ENCODE measurements around the gene POGK. TPM values are rescaled to one million over a fixed set of nuclear protein-coding genes. Genes with fewer than 3 reads are reported as not detected.
A peak's percentile ranks its signal among the peaks of the same experiment; 100 is the strongest.
"Not testable (repeated sequence)": the region's sequence is repeated elsewhere in the genome, so short reads cannot be mapped to it uniquely, and the experiment has no call there.

The POGK gene
- polyA plus RNA-seq, 12 donors, result 11.6 to 23.0 (median 15.4) TPM; not detected in 1

- no peak for DNase-seq
Measured at GRCh38 chr1:166849135-166849534, 9.9 kb downstream of the POGK start.

- DNase-seq, result no peak
Measured at GRCh38 chr1:166852918-166853317, 13.6 kb downstream of the POGK start.

- DNase-seq, result no peak
Measured at GRCh38 chr1:166855558-166855957, 16.3 kb downstream of the POGK start.

- DNase-seq, result no peak
Measured at GRCh38 chr1:166857995-166858394, 18.7 kb downstream of the POGK start.

- DNase-seq, result no peak
Measured at GRCh38 chr1:166858726-166859419, 19.6 kb downstream of the POGK start.

GRCh38 chr1:166859597-166859996 lies 20.3 kb downstream of the POGK start:
- DNase-seq, result no peak

GRCh38 chr1:166865926-166866325 lies 26.7 kb downstream of the POGK start:
- no peak for DNase-seq

GRCh38 chr1:166868639-166869038 lies 29.4 kb downstream of the POGK start:
- DNase-seq, result no peak

GRCh38 chr1:166869318-166870099 lies 30.2 kb downstream of the POGK start:
- no peak for DNase-seq

GRCh38 chr1:166870584-166870983 lies 31.3 kb downstream of the POGK start:
- DNase-seq, result no peak

- no peak for DNase-seq
Measured at GRCh38 chr1:166874464-166874863, 35.2 kb downstream of the POGK start.

- peak; percentile 12 for DNase-seq
Measured at GRCh38 chr1:166875302-166875733, 36.0 kb downstream of the POGK start.

GRCh38 chr1:166875734-166876539 lies 36.7 kb downstream of the POGK start, which contains the start of gene TADA1:
Gene TADA1 (minus strand): TSS chr1:166876264. CDS start chr1:166876233, 31 bp downstream.
- DNase-seq, result peak; percentile 97

- no peak for DNase-seq
Measured at GRCh38 chr1:166876540-166876838, 37.2 kb downstream of the POGK start.

- not testable (repeated sequence) for DNase-seq
Measured at GRCh38 chr1:166878173-166878917, 39.1 kb downstream of the POGK start.

- DNase-seq, result no peak
Measured at GRCh38 chr1:166882893-166883292, 43.6 kb downstream of the POGK start.

GRCh38 chr1:166884040-166884642 lies 44.9 kb downstream of the POGK start:
- DNase-seq, result peak; percentile 28

- no peak for DNase-seq
Measured at GRCh38 chr1:166884971-166885370, 45.7 kb downstream of the POGK start.

- no peak for DNase-seq
Measured at GRCh38 chr1:166888373-166889111, 49.3 kb downstream of the POGK start.

GRCh38 chr1:166889776-166890175 lies 50.5 kb downstream of the POGK start:
- DNase-seq, result no peak

GRCh38 chr1:166895766-166896165 lies 56.5 kb downstream of the POGK start:
- DNase-seq, result no peak

Data from muscle of arm (tissue), 12 donors.